T-helper 1 cell treated with Interleukin-12 subunit alpha and Interleukin-12 subunit beta and Interleukin-4 antibody, amounts not matched to agents 30 ng/mL and 1 ng/mL, for 36 hours (primary cell): ENCODE data around the gene TMEM233. TPM values are rescaled to one million over a fixed set of nuclear protein-coding genes. Genes with fewer than 3 reads are reported as not detected.

Source experiments
- intact Hi-C: fragments of 100-400 bp; cut with micrococcal nuclease; formaldehyde crosslinking; loops from one replicate; pipeline ENCODE4 v1.15.1; 2024
- total RNA-seq: library from RNA; stranded (reverse); gene quantifications from 2 replicates; pipeline ENCODE4 v1.2.3, GENCODE V29; 2022

TMEM233 gene
- total RNA-seq, 1 donor from 2014 or later, result not detected

GRCh38 chr12:119679081-119679480 is 85.5 kb downstream of the TMEM233 start:
- intact Hi-C loops, result no loop called here

GRCh38 chr12:119679490-119679889 is 85.9 kb downstream of the TMEM233 start:
- intact Hi-C loops, result no loop called here

- intact Hi-C loops, result loop anchor here (5.0 kb wide), 1 partner anchor 221 kb away; no protein-coding TSS in a partner anchor
Measured at GRCh38 chr12:119681111-119681510, 87.5 kb downstream of the TMEM233 start.

- intact Hi-C loops, result loop anchor here (1.0 to 5.0 kb wide), 3 partner anchors 9 to 220 kb away; partner anchors contain the start of gene PRKAB1
Measured at GRCh38 chr12:119681728-119682638, 88.4 kb downstream of the TMEM233 start.

- intact Hi-C loops, result loop anchor here (1.0 to 5.0 kb wide), 3 partner anchors 9 to 220 kb away; partner anchors contain the start of gene PRKAB1
Measured at GRCh38 chr12:119682639-119683252, 89.2 kb downstream of the TMEM233 start.

GRCh38 chr12:119683413-119683812 is 89.8 kb downstream of the TMEM233 start:
- intact Hi-C loops, result loop anchor here (2.0 to 5.0 kb wide), 2 partner anchors 15 to 219 kb away; partner anchors contain the start of gene PRKAB1

- intact Hi-C loops, result loop anchor here (2.0 to 5.0 kb wide), 2 partner anchors 15 to 218 kb away; partner anchors contain the start of gene PRKAB1
Measured at GRCh38 chr12:119683816-119684215, 90.2 kb downstream of the TMEM233 start.

GRCh38 chr12:119684711-119685369 is 91.3 kb downstream of the TMEM233 start:
- intact Hi-C loops, result loop anchor here (5.0 kb wide), 1 partner anchor 217 kb away; no protein-coding TSS in a partner anchor

GRCh38 chr12:119685375-119685774 is 91.8 kb downstream of the TMEM233 start:
- intact Hi-C loops, result no loop called here

GRCh38 chr12:119686355-119686754 is 92.8 kb downstream of the TMEM233 start:
- intact Hi-C loops, result no loop called here

GRCh38 chr12:119686776-119687175 is 93.2 kb downstream of the TMEM233 start:
- intact Hi-C loops, result no loop called here

GRCh38 chr12:119687406-119687805 is 93.8 kb downstream of the TMEM233 start:
- intact Hi-C loops, result no loop called here

GRCh38 chr12:119687879-119688278 is 94.3 kb downstream of the TMEM233 start:
- intact Hi-C loops, result no loop called here

- intact Hi-C loops, result no loop called here
Measured at GRCh38 chr12:119689935-119690500, 96.4 kb downstream of the TMEM233 start.

- intact Hi-C loops, result no loop called here
Measured at GRCh38 chr12:119691202-119691810, 97.7 kb downstream of the TMEM233 start.

- intact Hi-C loops, result no loop called here
Measured at GRCh38 chr12:119692410-119692809, 98.8 kb downstream of the TMEM233 start.

Other genes with a start within 250 kb of the TMEM233 start
- 44.0 and 46.1 TPM in 2 replicates for gene PRKAB1, start 74.4 kb downstream of the TMEM233 start, total RNA-seq